ENCODE data around the gene LRRFIP2.

Gene LRRFIP2

GRCh38 chr3:37014620-37015019 is 159.8 kb downstream of the LRRFIP2 start:
- no peak for FAIRE-seq
